ENCODE data around the gene CLECL1. TPM values are rescaled to one million over a fixed set of nuclear protein-coding genes. Genes with fewer than 3 reads are reported as not detected.

The CLECL1 gene
- total and polyA plus RNA-seq, 2 experiments from 2014 or later, result not detected

GRCh38 chr12:9700606-9700956 lies 32.3 kb downstream of the CLECL1 start:
- Mint-ChIP-seq H3K4me1 (no peaks in the 10 kb centered on the region), H3K27me3 (ENCODE audit: insufficient read depth, low read depth, poor library complexity) (no peaks in the 10 kb centered on the region), H3K4me3 (no peak overlapping the region), H3K9me3 (peaks cover 65% of the 10 kb centered on the region), H3K27ac (no peak overlapping the region), H3K36me3 (ENCODE audit: low read depth) (peaks cover 34% of the 10 kb centered on the region)
- H3K27me3 ChIP-seq (ENCODE audit: insufficient read depth), result no peaks in the 10 kb centered on the region
- no peaks in the 10 kb centered on the region for H3F3A ChIP-seq (replicated peaks; ENCODE audit: low read depth)
- no peak overlapping the region for H3K4me2 ChIP-seq
- H3K36me3 ChIP-seq (ENCODE audit: insufficient read depth), result peaks cover 12% of the 10 kb centered on the region
- H2AFZ ChIP-seq, result no peak overlapping the region
- H3K4me3 ChIP-seq, result no peak overlapping the region
- TF ChIP-seq REST (IDR thresholded peaks at IDR 0.05; ENCODE audit: unreplicated experiment) (no peak), ETS1 (IDR thresholded peaks at IDR 0.05) (no peak), POLR2AphosphoS5 (IDR thresholded peaks at IDR 0.05; ENCODE audit: low read depth) (no peak), STAT1 (IDR thresholded peaks at IDR 0.05; ENCODE audit: unreplicated experiment) (no peak), EZH2phosphoT487 (IDR thresholded peaks at IDR 0.05; ENCODE audit: unreplicated experiment) (no peak), EZH2 (IDR thresholded peaks at IDR 0.05; ENCODE audit: low read depth, unreplicated experiment) (no peak), NANOG (IDR thresholded peaks at IDR 0.05; ENCODE audit: borderline replicate concordance) (no peak), JUNB (IDR thresholded peaks at IDR 0.05; ENCODE audit: unreplicated experiment) (no peak), ZNF331 (CRISPR knock-in tag; IDR thresholded peaks at IDR 0.05; ENCODE audit: low read depth) (no peak), ZNF462 (CRISPR knock-in tag; IDR thresholded peaks at IDR 0.05) (no peak), ZNF114 (CRISPR knock-in tag; IDR thresholded peaks at IDR 0.05) (no peak), CTCF (conservative IDR thresholded peaks at IDR 0.05; ENCODE audit: low read depth in 2 of 2) (no peak), CREB1 (CRISPR knock-in tag; IDR thresholded peaks at IDR 0.05; ENCODE audit: low read depth) (no peak)
- ATAC-seq (no peak), DNase-seq (ENCODE audit: low spot score) (no peak)
- H3K27ac ChIP-seq (ENCODE audit: low read depth), result no peak overlapping the region
- H3K9me2 ChIP-seq (ENCODE audit: insufficient read depth), result 0 out of 2 replicates have a peak, but pooled peaks cover 8% of the 10 kb centered on the region
- H4K20me1 ChIP-seq (replicated peaks; ENCODE audit: insufficient read depth), result no peaks in the 10 kb centered on the region
- no peaks in the 10 kb centered on the region for H3K79me2 ChIP-seq (replicated peaks; ENCODE audit: insufficient read depth)
- no peaks in the 10 kb centered on the region for H3K4me1 ChIP-seq (ENCODE audit: insufficient read depth)

All from GM23338 (cell line).